ENCODE results near the gene CTAGE1.

The CTAGE1 gene

GRCh38 chr18:22363867-22364463 lies 53.8 kb downstream of the CTAGE1 start:
- Histone ChIP-seq H3K79me2 (ENCODE audit: insufficient read depth, low read length) (no peaks in the 10 kb centered on the region), H3F3A (ENCODE audit: low read depth) (no peaks in the 10 kb centered on the region), H4K20me1 (ENCODE audit: insufficient read depth, low read length, poor library complexity, severe bottlenecking) (no peaks in the 10 kb centered on the region), H3K4me1 (ENCODE audit: insufficient read depth, low read length, poor library complexity, severe bottlenecking) (no peaks in the 10 kb centered on the region), H3K9me2 (replicated peaks; ENCODE audit: low read depth, low read length) (no peaks in the 10 kb centered on the region), H2AFZ (ENCODE audit: low read length) (no peak overlapping the region), H3K9ac (ENCODE audit: low read depth, low read length, poor library complexity, severe bottlenecking) (no peak overlapping the region), H3K27me3 (ENCODE audit: insufficient read depth, low read length, poor library complexity, severe bottlenecking) (no peaks in the 10 kb centered on the region), H3K4me2 (ENCODE audit: low read depth, low read length, poor library complexity, severe bottlenecking) (no peak overlapping the region), H3K4me3 (ENCODE audit: low read length, poor library complexity, severe bottlenecking) (no peak overlapping the region), H3K36me3 (ENCODE audit: insufficient read depth, low read length) (no peaks in the 10 kb centered on the region), H3K9me3 (ENCODE audit: insufficient read depth, low read depth, low read length) (no peaks in the 10 kb centered on the region)
- TF ChIP-seq EZH2phosphoT487 (IDR thresholded peaks at IDR 0.05; ENCODE audit: borderline replicate concordance): no peak
- TF ChIP-seq, protein P1, sequence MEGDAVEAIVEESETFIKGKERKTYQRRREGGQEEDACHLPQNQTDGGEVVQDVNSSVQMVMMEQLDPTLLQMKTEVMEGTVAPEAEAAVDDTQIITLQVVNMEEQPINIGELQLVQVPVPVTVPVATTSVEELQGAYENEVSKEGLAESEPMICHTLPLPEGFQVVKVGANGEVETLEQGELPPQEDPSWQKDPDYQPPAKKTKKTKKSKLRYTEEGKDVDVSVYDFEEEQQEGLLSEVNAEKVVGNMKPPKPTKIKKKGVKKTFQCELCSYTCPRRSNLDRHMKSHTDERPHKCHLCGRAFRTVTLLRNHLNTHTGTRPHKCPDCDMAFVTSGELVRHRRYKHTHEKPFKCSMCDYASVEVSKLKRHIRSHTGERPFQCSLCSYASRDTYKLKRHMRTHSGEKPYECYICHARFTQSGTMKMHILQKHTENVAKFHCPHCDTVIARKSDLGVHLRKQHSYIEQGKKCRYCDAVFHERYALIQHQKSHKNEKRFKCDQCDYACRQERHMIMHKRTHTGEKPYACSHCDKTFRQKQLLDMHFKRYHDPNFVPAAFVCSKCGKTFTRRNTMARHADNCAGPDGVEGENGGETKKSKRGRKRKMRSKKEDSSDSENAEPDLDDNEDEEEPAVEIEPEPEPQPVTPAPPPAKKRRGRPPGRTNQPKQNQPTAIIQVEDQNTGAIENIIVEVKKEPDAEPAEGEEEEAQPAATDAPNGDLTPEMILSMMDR (conservative IDR thresholded peaks at IDR 0.05; ENCODE audit: low read length): peak; percentile 58
